UCSD-AML1 (cell line): ENCODE data around the gene SOWAHD.
A peak's percentile ranks its signal among the peaks of the same experiment; 100 is the strongest.
"Not testable (repeated sequence)": the region's sequence is repeated elsewhere in the genome, so short reads cannot be mapped to it uniquely, and the experiment has no call there.

Experiments used
- DNase-seq: peaks from one replicate; lab custom pipeline; 2025; ENCODE audit not compliant: unreplicated experiment; lab: John Stamatoyannopoulos, UW

The SOWAHD gene, protein sequence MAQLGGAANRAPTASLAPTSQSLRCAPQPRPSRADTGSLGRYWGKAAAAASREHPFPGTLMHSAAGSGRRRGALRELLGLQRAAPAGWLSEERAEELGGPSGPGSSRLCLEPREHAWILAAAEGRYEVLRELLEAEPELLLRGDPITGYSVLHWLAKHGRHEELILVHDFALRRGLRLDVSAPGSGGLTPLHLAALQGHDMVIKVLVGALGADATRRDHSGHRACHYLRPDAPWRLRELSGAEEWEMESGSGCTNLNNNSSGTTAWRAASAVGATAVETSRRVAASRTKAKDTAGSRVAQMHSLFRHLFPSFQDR

DNA sequence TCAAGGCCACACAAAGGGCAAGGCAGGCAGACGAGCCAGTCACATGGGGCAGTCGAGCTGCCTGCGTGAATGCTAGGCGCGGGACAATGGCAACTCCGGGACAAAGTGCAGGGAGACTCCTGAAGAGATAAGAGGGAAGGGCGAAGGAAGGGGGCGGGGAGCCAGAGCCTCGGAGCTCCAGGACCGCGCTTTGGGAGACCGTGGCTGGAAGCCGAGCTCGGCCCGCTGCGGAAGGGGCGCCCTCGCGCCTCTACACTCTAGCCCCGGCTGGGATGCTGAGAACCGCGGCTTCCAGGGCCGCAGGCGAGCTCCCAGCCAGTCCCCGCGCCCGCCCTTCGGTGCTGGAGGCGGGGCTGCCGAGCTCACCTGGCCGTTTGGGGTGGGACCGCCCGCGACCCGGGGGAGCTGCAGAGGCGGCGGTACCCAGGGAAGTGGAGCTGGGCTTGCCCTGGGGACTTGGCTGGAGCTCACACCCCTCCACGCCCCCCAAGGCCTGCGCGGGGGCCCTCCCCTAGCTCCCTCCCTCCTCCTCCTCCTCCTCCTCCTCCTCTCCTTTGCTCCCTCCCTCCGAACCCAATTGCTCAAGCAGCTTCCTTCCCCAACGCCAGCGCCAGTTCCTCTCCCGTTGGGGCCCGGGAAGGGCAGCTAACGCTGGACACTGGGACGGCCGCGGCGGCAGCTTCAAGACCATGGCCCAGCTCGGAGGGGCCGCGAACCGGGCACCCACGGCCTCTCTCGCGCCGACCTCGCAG is at the start of gene SOWAHD:
Gene SOWAHD, plus strand, starts transcription at position 610 of the 752 bp plus-strand sequence. Its CDS starts 80 bp downstream, at position 690.
- no peak for DNase-seq

DNA sequence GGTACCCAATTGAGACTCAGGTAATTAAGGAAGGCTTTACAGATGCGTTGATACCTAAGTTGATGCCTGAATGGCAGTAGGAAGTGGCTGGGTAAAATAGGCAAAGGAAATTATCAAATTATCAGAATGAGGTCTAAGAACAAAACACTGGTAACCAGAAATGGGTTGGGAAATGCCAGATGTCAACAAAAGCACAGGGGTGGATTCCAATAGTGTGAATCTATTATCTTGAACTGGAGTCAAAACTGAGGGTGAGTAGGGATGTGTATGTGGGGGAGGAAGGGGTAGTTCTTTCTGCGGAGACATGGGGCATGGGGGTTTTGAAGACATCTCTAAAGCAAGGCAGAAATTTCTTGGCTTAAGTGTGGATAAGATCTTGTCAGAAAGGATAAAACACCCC is 49.5 kb upstream of the SOWAHD start:
- no peak for DNase-seq

DNA sequence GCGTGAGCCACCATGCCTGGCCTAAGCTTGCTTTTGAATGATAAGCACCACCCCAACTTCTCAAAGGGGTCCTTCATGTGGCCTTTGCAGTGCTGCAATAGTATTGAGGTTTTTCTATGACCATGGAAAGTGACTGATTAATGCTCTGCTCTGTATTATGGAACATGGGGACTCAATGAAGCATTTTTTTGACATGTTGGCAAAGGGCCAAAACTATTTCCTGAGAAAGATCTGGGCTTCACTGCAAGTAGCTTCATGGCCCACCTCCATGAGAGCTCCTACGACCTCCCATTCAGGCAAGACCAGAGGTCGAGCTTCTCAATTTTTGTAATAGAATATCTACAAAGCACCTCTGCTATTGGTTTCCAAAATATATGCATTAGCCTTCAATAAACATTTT is 48.8 kb upstream of the SOWAHD start:
- DNase-seq, result no peak

DNA sequence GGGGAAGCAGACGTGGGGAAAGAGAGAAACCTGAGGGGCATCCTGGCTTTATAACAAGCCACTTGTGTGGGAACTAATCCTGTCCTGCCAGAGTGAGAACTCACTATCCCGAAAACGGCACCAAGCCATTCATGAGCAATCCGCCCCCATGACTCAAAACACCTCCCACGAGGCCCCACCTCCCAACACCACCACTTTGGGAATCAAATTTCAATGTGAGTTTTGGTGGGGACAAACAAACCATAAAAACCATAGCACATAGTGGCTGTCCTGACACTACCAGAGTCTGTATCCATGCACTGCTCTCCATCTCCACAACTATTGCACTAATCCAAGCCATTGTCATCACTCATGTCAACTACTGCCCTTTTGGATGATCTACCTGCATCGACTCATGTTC is 36.9 kb upstream of the SOWAHD start:
- no peak for DNase-seq

- DNase-seq, result no peak
Measured at GRCh38 chrX:119721926-119722325, 36.5 kb upstream of the SOWAHD start.

DNA sequence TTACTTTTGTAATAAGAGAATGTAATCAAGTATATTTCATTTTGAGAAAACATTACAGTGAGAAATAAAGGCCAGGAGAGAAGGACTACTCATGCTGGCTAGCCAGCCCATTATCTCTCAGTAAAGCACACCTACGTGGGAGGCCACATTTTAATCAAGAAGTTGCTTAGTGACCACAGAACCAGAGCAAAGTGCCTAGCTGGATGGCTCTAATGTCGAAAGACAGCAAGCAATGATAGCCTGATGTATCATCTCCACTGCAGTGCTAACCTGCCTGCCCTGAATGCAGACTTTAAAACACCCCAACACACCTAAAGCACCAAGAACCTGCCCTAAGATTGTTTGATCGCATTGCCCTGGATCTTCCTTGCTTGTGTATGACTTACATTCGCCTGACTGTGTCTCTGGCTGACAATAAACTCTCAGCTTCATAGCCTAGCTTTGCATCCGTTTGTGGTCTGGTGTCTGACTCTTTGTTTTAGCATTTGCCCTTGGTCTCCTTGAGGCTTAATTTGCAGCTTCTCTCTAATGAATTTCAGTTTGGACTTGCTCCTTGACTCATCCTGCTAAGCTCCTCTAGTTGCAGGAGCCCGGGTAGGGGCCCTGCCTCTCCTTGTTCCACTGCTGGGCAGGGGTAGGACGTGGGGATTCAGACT is 31.4 kb upstream of the SOWAHD start:
- DNase-seq, result no peak

- DNase-seq, result no peak
Measured at GRCh38 chrX:119728487-119728886, 29.9 kb upstream of the SOWAHD start.

- peak; percentile 46 for DNase-seq
Measured at GRCh38 chrX:119729408-119730201, 28.8 kb upstream of the SOWAHD start.

DNA sequence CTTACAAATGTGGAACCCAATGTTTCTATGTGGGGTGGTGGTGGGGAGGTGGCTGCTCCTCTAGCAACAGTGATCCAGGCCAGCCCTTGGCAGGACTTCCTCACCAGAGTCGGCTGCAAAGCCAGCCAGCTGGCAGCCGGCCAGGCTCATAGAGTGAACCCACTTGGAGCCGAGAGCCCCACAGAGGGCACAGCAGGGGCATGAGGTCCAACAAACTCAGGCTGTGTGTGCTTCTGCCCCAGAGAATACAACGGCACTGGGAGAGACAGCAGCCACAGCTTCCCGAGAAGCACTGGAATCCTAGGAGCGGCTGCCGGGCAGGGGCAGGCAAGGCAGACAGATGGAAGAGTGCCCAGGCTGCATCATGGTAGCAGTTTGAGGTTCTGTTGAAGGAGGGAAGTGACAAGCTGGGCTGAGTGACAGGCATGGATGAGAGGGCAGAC is 23.5 kb upstream of the SOWAHD start:
- DNase-seq, result no peak

DNA sequence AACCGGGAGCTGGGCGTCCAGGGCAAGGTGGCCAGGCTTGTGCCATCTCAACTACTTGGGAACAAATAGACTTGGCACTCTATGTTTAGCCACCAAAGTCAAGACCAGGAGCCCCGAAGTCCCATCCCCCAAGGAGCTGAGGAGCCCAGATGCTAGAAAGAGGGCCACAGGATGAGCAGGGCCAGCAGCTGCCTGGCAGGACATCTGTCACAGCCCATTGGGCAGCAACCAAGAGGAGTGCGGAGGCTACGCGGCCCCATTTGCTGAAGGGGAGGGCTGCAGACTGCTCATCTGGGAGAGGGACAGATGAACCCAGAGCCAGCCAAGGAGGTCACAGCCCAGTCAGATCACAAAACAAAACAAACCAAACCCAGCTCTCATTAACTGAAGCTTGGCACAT is 22.9 kb upstream of the SOWAHD start:
- no peak for DNase-seq

- DNase-seq, result no peak
Measured at GRCh38 chrX:119736206-119736764, 22.1 kb upstream of the SOWAHD start.

GRCh38 chrX:119738742-119739141 is 19.6 kb upstream of the SOWAHD start:
- DNase-seq, result no peak

GRCh38 chrX:119745283-119745848 is 13.0 kb upstream of the SOWAHD start:
- no peak for DNase-seq

GRCh38 chrX:119750131-119750530 is 8.3 kb upstream of the SOWAHD start:
- DNase-seq, result not testable (repeated sequence)

GRCh38 chrX:119750751-119751150 is 7.6 kb upstream of the SOWAHD start:
- DNase-seq, result not testable (repeated sequence)

- DNase-seq, result no peak
Measured at GRCh38 chrX:119753001-119753400, 5.4 kb upstream of the SOWAHD start.

DNA sequence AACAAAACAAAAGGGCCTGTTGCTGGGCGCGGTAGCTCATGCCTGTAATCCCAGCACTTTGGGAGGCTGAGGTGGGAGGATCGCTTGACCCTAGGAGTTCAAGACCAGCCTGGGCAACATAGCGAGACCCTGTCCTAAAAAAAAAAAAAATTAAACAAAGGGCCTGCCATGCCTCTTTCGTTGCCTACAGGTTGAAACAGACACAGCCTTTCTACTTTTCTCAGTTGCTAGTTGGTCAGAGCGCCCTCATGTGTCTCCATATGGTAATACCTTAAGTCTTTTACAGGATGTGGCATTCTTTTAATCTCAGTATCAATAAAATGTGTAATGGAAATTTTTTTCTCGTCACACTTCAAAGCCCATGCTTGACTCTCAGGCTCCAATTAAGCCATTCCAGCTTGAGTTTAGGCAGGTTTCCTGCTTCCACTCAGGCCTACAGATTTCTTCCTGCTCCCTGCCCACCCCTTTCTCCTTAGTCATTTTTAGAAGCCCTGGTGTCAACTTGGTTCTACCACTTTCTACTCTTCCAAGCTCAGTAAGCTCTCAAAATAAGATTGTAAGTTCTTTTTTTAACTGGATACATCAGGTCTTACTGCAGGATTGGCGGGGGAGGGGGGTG is 4.6 kb upstream of the SOWAHD start:
- no peak for DNase-seq

GRCh38 chrX:119755981-119756533 is 2.3 kb upstream of the SOWAHD start:
- DNase-seq, result peak; percentile 14

GRCh38 chrX:119756926-119757635 is 1.3 kb upstream of the SOWAHD start:
- DNase-seq, result no peak
